K562 (cell line): ENCODE measurements around the gene SLC48A1. TPM values are rescaled to one million over a fixed set of nuclear protein-coding genes. Genes with fewer than 3 reads are reported as not detected.

Experiments
- ADNP ChIP-seq: fragments of 200-800 bp; sonication (Bioruptor generic); IDR thresholded peaks from 2 replicates; pipeline ENCODE4 v1.6.1; 2016; ENCODE audit warnings: missing genetic modification characterization, missing compliant biosample characterization
- BACH1 ChIP-seq: fragments of 200-800 bp; sonication (Bioruptor generic); IDR thresholded peaks from 2 replicates; pipeline ENCODE4 v1.6.1; 2016; ENCODE audit warnings: missing genetic modification characterization, missing compliant biosample characterization
- BRF2 ChIP-seq: IDR thresholded peaks from 3 replicates; pipeline ENCODE4 v1.6.1; 2011; ENCODE audit warnings: borderline replicate concordance, mild to moderate bottlenecking; ENCODE audit not compliant: insufficient read length, insufficient read depth
- CBX1 ChIP-seq: sonication (generic); IDR thresholded peaks from 2 replicates; pipeline ENCODE4 v1.6.1; 2016; ENCODE audit warnings: antibody characterized with exemption, low read depth, mild to moderate bottlenecking
- HMG20B ChIP-seq: fragments of 250-450 bp; sonication (Bioruptor Pico); IDR thresholded peaks from 2 replicates; pipeline ENCODE4 v1.5.0; 2021; ENCODE audit warnings: mild to moderate bottlenecking
- HOMEZ ChIP-seq: fragments of 250-450 bp; sonication (Bioruptor Pico); IDR thresholded peaks from 2 replicates; pipeline ENCODE4 v1.4.0; 2020; ENCODE audit warnings: mild to moderate bottlenecking, moderate library complexity
- JUNB ChIP-seq: fragments of 450-650 bp; formaldehyde crosslinking; conservative IDR thresholded peaks from 2 replicates; pipeline ENCODE4 v1.4.0; 2020; ENCODE audit warnings: mild to moderate bottlenecking
- KAT8 ChIP-seq: fragments of 450-650 bp; IDR thresholded peaks from 2 replicates; pipeline ENCODE4 v1.6.1; 2016; ENCODE audit warnings: low read depth, mild to moderate bottlenecking
- KLF10 ChIP-seq: fragments of 250-450 bp; sonication (Bioruptor Pico); IDR thresholded peaks from 2 replicates; pipeline ENCODE4 v1.6.1; 2021; ENCODE audit warnings: matching md5 sums
- KLF16 ChIP-seq: IDR thresholded peaks from 2 replicates; pipeline ENCODE4 v1.6.1; 2016; ENCODE audit warnings: antibody characterized with exemption
- PTTG1 ChIP-seq: fragments of 450-650 bp; IDR thresholded peaks from 2 replicates; pipeline ENCODE4 v1.6.1; 2016; ENCODE audit warnings: low read depth, mild to moderate bottlenecking, missing genetic modification characterization, missing compliant biosample characterization
- XRCC4 ChIP-seq: IDR thresholded peaks from one replicate; pipeline ENCODE4 v1.6.1; 2011; ENCODE audit not compliant: insufficient read depth, insufficient read length; ENCODE audit errors: extremely low read depth
- ZFP1 ChIP-seq: fragments of 450-650 bp; formaldehyde crosslinking; IDR thresholded peaks from 2 replicates; pipeline ENCODE4 v1.4.0; 2020; ENCODE audit warnings: mild to moderate bottlenecking, mixed read lengths
- ZKSCAN1 ChIP-seq: fragments of 150-350 bp; IDR thresholded peaks from 2 replicates; pipeline ENCODE4 v1.6.1; 2016; ENCODE audit warnings: low read depth, low read length
- ZNF175 ChIP-seq: fragments of 200-800 bp; sonication (Bioruptor generic); IDR thresholded peaks from 2 replicates; pipeline ENCODE4 v1.6.1; 2016; ENCODE audit warnings: low read depth, mild to moderate bottlenecking, missing genetic modification characterization, missing compliant biosample characterization
- ZNF408 ChIP-seq: fragments of 250-450 bp; sonication (Bioruptor Pico); IDR thresholded peaks from 2 replicates; pipeline ENCODE4 v1.4.0; 2020; ENCODE audit warnings: low read depth, mild to moderate bottlenecking, moderate library complexity
- ZNF436 ChIP-seq: fragments of 250-450, 450-650 bp; sonication (Bioruptor Pico); formaldehyde crosslinking; IDR thresholded peaks from 2 replicates; pipeline ENCODE4 v1.7.0; 2020; ENCODE audit warnings: mild to moderate bottlenecking
- ZNF583 ChIP-seq: fragments of 250-450 bp; sonication (Bioruptor Pico); IDR thresholded peaks from 2 replicates; pipeline ENCODE4 v1.4.0; 2020
- ZNF696 ChIP-seq: fragments of 250-450 bp; sonication (Bioruptor Pico); conservative IDR thresholded peaks from 2 replicates; pipeline ENCODE4 v1.4.0; 2020; ENCODE audit warnings: mild to moderate bottlenecking, moderate library complexity
- polyA plus RNA-seq, 8 experiments: library from polyadenylated mRNA; depleted of rRNA in 4 of 8; stranded (reverse) in 5 of 8; unstranded in 3 of 8; fragments of >200 nt; fragmentation: Nextera tagmentation in 2 of 8; fragmentation: Illumina TruSeq in 1 of 8; extraction: Ambion mirVana in 2 of 8; extraction: Trizol in 1 of 8; gene quantifications; 2 replicates each; pipeline versions ENCODE4 v1.2.1 to v1.2.3, GENCODE V29; 2011 to 2014; ENCODE audit warnings: inconsistent platforms in 1 of 8, missing spikeins in 1 of 8
- total RNA-seq, 7 experiments: library from RNA; depleted of rRNA in 6 of 7; stranded (reverse); fragments of >200 nt in 6 of 7; fragmentation: Illumina TruSeq in 2 of 7; extraction: Trizol in 2 of 7; gene quantifications; 2 replicates each; pipeline versions ENCODE4 v1.2.1 to v1.2.3, GENCODE V29; 2011 to 2021; ENCODE audit warnings: low replicate concordance in 1 of 7
- TF ChIP-seq, protein P1 (sequence below): sonication (generic); formaldehyde crosslinking; IDR thresholded peaks from 2 replicates; pipeline ENCODE4 v1.8.0; 2022; ENCODE audit warnings: mild to moderate bottlenecking, missing genetic modification reagents
- TF ChIP-seq, protein P2 (sequence below): sonication (generic); formaldehyde crosslinking; IDR thresholded peaks from 2 replicates; pipeline ENCODE4 v1.8.1; 2023; ENCODE audit warnings: mild to moderate bottlenecking, missing genetic modification reagents
- TF ChIP-seq, protein P3 (sequence below): fragments of 450-650 bp; IDR thresholded peaks from 2 replicates; pipeline ENCODE4 v1.6.1; 2017; ENCODE audit warnings: mild to moderate bottlenecking, moderate library complexity

The SLC48A1 gene
- total and polyA plus RNA-seq, 9 of the 15 experiments (the other 6 are each of a cell fraction or from before 2014, with no cell fraction given) = 10.7 to 37.5 (median 18.7) TPM

- TF ChIP-seq ADNP (tag) = no peak
- no peak for TF ChIP-seq BRF2
- no peak for TF ChIP-seq ZNF408 (CRISPR knock-in tag)
- no peak for TF ChIP-seq PTTG1 (tag)
- TF ChIP-seq ZNF436 (CRISPR knock-in tag) = no peak
- no peak for TF ChIP-seq CBX1
- TF ChIP-seq, protein P1, sequence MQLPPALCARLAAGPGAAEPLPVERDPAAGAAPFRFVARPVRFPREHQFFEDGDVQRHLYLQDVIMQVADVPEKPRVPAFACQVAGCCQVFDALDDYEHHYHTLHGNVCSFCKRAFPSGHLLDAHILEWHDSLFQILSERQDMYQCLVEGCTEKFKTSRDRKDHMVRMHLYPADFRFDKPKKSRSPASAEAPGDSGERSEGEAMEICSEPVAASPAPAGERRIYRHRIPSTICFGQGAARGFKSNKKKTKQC (CRISPR knock-in tag) = no peak
- TF ChIP-seq, protein P2, sequence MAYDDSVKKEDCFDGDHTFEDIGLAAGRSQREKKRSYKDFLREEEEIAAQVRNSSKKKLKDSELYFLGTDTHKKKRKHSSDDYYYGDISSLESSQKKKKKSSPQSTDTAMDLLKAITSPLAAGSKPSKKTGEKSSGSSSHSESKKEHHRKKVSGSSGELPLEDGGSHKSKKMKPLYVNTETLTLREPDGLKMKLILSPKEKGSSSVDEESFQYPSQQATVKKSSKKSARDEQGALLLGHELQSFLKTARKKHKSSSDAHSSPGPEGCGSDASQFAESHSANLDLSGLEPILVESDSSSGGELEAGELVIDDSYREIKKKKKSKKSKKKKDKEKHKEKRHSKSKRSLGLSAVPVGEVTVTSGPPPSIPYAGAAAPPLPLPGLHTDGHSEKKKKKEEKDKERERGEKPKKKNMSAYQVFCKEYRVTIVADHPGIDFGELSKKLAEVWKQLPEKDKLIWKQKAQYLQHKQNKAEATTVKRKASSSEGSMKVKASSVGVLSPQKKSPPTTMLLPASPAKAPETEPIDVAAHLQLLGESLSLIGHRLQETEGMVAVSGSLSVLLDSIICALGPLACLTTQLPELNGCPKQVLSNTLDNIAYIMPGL (CRISPR knock-in tag) = no peak
- no peak for TF ChIP-seq KAT8
- TF ChIP-seq BACH1 (tag) = no peak
- no peak for TF ChIP-seq HOMEZ (CRISPR knock-in tag)
- TF ChIP-seq ZFP1 = no peak
- TF ChIP-seq KLF10 (CRISPR knock-in tag) = no peak
- no peak for TF ChIP-seq ZKSCAN1
- no peak for TF ChIP-seq ZNF696
- TF ChIP-seq, protein P3, sequence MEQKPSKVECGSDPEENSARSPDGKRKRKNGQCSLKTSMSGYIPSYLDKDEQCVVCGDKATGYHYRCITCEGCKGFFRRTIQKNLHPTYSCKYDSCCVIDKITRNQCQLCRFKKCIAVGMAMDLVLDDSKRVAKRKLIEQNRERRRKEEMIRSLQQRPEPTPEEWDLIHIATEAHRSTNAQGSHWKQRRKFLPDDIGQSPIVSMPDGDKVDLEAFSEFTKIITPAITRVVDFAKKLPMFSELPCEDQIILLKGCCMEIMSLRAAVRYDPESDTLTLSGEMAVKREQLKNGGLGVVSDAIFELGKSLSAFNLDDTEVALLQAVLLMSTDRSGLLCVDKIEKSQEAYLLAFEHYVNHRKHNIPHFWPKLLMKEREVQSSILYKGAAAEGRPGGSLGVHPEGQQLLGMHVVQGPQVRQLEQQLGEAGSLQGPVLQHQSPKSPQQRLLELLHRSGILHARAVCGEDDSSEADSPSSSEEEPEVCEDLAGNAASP = no peak
- no peak for TF ChIP-seq JUNB (CRISPR knock-in tag)
- no peak for TF ChIP-seq HMG20B
- peak; percentile 95 for TF ChIP-seq KLF16
- TF ChIP-seq ZNF583 = no peak
- no peak for TF ChIP-seq XRCC4
- TF ChIP-seq ZNF175 (CRISPR knock-in tag) = peak; percentile 88
Measured at GRCh38 chr12:47777741-47778558, 4.9 kb downstream of the SLC48A1 start (continued).
